ENCODE data around the gene LIPT1.

DNA sequence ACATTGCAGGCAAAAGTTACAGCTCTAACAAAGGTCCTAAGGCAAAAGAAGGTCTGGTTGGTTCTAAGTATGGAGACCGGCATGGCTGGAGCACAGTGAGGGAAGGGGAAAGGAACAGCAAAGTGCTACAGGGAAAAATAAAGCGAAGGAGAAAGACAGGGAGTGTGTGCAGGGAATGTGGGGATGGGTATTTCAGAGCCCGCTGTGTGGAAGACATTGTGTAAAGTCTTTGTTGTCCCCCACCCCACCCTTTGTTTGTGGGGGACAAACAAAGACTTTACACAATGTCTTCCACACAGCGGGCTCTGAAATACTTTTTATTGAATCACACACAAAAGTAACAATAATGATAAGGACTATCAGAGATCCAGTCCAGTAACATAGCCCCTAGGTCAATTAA, 42.1 kb upstream of the LIPT1 start:
- TF ChIP-seq, protein P1, sequence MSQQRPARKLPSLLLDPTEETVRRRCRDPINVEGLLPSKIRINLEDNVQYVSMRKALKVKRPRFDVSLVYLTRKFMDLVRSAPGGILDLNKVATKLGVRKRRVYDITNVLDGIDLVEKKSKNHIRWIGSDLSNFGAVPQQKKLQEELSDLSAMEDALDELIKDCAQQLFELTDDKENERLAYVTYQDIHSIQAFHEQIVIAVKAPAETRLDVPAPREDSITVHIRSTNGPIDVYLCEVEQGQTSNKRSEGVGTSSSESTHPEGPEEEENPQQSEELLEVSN (IDR thresholded peaks at IDR 0.05; ENCODE audit: borderline replicate concordance, low read depth): no peak
- TF ChIP-seq CTCF (IDR thresholded peaks at IDR 0.05) (no peak), POLR2A (IDR thresholded peaks at IDR 0.05; ENCODE audit: low read length) (no peak), TP53 (CRISPR knock-in tag; IDR thresholded peaks at IDR 0.05) (no peak), SMC3 (IDR thresholded peaks at IDR 0.05) (no peak), EHF (CRISPR knock-in tag; IDR thresholded peaks at IDR 0.05) (no peak), NFE2L2 (conservative IDR thresholded peaks at IDR 0.05; ENCODE audit: low read length) (no peak)
- TF ChIP-seq, protein P2, sequence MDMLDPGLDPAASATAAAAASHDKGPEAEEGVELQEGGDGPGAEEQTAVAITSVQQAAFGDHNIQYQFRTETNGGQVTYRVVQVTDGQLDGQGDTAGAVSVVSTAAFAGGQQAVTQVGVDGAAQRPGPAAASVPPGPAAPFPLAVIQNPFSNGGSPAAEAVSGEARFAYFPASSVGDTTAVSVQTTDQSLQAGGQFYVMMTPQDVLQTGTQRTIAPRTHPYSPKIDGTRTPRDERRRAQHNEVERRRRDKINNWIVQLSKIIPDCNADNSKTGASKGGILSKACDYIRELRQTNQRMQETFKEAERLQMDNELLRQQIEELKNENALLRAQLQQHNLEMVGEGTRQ (IDR thresholded peaks at IDR 0.05): no peak
